HEK293 (cell line): ENCODE measurements around the gene SCO1.

ENCODE experiments used
- CTCF ChIP-seq: fragments of 450-650 bp; formaldehyde crosslinking; IDR thresholded peaks from 2 replicates; pipeline ENCODE4 v1.5.1; 2016; ENCODE audit warnings: missing biosample characterization, missing genetic modification characterization
- PRDM10 ChIP-seq: fragments of 450-650 bp; formaldehyde crosslinking; IDR thresholded peaks from 2 replicates; pipeline ENCODE4 v1.5.1; 2016; ENCODE audit warnings: missing biosample characterization, missing genetic modification characterization
- YY1 ChIP-seq: fragments of 450-650 bp; formaldehyde crosslinking; IDR thresholded peaks from 2 replicates; pipeline ENCODE4 v1.5.1; 2018; ENCODE audit warnings: missing biosample characterization, missing genetic modification characterization
- ZNF146 ChIP-seq: fragments of 450-650 bp; formaldehyde crosslinking; IDR thresholded peaks from 2 replicates; pipeline ENCODE4 v1.5.1; 2016; ENCODE audit warnings: missing biosample characterization, missing genetic modification characterization
- ZNF211 ChIP-seq: fragments of 450-650 bp; formaldehyde crosslinking; IDR thresholded peaks from 2 replicates; pipeline ENCODE4 v1.5.1; 2016; ENCODE audit warnings: low read depth, missing biosample characterization, missing genetic modification characterization
- ZNF274 ChIP-seq, 2 experiments: fragments of 200-500 bp in 1 of 2; fragments of 450-650 bp in 1 of 2; sonication (Bioruptor generic) in 1 of 2; formaldehyde crosslinking in 1 of 2; IDR thresholded peaks; 2 replicates each; pipeline versions ENCODE4 v1.5.1 to v1.6.1; 2014 to 2016; ENCODE audit warnings: borderline replicate concordance in 1 of 2, inconsistent platforms in 1 of 2, low read length in 1 of 2, missing biosample characterization in 1 of 2, missing genetic modification characterization in 1 of 2
- ZNF629 ChIP-seq: fragments of 450-650 bp; formaldehyde crosslinking; IDR thresholded peaks from 2 replicates; pipeline ENCODE4 v1.5.1; 2017; ENCODE audit warnings: missing biosample characterization, missing genetic modification characterization

- TF ChIP-seq ZNF629 (tag by site-specific recombination) = no peak
- TF ChIP-seq ZNF274 (IDR thresholded peaks at IDR 0.05; ENCODE audit: low read length) = no peak
- no peak for TF ChIP-seq ZNF274 (tag by site-specific recombination; IDR thresholded peaks at IDR 0.05; ENCODE audit: borderline replicate concordance)
- no peak for TF ChIP-seq ZNF211
- TF ChIP-seq CTCF (tag by site-specific recombination) = no peak
- TF ChIP-seq ZNF146 (tag by site-specific recombination) = no peak
- TF ChIP-seq YY1 (tag by site-specific recombination) = no peak
- no peak for TF ChIP-seq PRDM10 (tag by site-specific recombination)
Observed at GRCh38 chr17:10735251-10735650, 37.9 kb upstream of the SCO1 start.
